ENCODE data around the gene KCNJ5.

DNA sequence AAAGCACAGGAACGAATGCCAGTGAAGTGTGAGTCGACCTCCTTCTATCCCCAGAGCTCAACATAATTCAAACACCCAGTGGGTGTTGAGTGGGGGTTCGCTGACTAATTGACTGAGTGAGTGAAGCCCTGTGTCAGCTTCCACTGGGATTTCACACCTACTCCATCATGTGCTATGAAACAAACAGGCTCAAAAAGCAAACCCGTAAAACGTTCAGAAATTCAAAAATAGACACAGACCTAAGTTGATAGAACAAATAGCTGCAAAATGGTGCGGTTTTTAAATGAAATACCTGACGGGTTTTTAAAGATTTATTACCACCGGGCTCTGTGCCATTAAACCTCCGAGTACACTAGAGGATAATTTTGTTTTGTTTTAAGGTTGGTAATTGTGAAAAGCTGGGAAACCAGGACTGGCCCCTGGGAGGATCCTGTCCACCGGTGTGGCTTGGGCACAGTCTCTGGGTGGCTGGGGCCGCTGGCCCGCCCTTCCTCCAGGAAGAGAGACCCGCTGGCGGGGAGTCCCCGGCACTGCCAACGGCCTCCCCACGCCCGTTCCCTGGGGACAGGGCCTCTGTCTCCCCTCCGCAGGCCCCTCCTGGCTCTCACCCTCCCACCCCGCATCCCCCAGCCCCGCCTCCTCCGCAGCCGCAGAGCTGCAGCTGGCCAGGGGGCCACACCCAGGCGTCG, 13.6 kb downstream of the KCNJ5 start:
- no peak for TF ChIP-seq POLR2AphosphoS5 (IDR thresholded peaks at IDR 0.05)
- no peak for TF ChIP-seq POLR2A (IDR thresholded peaks at IDR 0.05)

All from breast epithelium (tissue), 3 donors.